HG02840 (cell line): ENCODE results near the gene GXYLT1.
"Not testable (repeated sequence)": the region's sequence is repeated elsewhere in the genome, so short reads cannot be mapped to it uniquely, and the experiment has no call there.

Experiments
- ATAC-seq: cut with Tn5 transposase; IDR thresholded peaks from one replicate; pipeline ENCODE4 v1.9.1; 2021; ENCODE audit warnings: mild to moderate bottlenecking, moderate library complexity, moderate number of reproducible peaks; ENCODE audit not compliant: unreplicated experiment, low FRiP score

The GXYLT1 gene

DNA sequence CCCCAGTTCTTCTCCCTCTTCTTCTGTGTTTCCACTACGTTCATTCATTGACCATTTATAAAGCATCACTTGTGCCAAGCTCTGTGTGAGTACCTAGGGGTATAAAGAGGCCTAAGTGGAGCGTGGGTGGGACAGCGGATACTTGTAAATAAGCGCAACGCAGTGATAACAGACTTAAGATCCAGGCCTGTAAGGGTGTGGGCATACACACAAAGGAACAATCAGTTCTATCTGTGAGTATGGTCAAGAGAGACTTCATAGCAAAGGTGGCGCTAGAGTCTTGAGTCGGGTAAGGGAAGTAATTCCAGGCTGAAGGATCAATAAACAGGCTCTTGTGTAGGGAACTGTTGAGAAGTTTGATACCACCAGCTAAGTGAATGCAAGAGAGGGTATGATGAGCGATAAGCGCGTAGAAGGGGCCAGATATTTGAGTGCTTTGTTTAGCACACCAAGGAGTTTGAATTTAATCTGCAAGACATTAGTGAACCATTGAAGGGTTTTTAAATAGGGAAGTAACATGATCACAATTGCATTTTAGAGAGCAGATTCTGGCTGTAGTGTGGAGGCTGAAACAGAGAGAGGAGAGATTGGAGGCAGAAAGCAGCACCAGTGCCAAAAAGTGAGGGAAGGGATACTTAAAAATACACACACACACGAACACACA lies 1.0 kb upstream of the GXYLT1 start:
- no peak for ATAC-seq

DNA sequence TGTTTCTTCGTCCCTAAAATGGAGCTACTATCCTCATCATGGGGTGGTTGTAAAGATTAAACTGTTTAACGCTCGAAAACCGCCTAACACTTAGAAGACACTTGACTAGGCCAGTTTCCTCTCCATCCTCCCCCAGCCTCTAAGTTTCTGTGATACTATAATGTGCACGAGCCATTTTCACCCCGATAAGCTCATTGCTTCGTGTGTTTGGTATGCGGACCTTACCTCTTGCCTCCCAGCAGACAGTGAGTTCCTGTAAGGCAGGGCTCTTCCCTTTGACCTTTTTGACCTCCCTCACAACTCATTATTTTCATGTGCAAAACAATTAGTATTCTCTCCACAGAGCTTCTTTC lies 499 bp upstream of the GXYLT1 start:
- ATAC-seq = no peak

DNA sequence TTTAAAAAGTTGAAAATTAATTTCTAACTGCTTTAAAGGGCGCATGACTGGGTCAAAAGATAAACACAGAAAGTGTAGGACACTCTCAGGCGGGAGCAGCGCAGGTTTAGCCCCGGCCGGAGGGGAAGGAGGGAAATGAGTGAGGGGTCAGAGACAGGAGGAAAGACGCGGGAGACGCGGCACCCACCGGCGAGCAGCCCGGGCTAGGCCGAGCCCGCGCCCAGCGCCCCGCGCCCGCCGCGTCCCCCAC lies 591 bp downstream of the GXYLT1 start:
- ATAC-seq = no peak

DNA sequence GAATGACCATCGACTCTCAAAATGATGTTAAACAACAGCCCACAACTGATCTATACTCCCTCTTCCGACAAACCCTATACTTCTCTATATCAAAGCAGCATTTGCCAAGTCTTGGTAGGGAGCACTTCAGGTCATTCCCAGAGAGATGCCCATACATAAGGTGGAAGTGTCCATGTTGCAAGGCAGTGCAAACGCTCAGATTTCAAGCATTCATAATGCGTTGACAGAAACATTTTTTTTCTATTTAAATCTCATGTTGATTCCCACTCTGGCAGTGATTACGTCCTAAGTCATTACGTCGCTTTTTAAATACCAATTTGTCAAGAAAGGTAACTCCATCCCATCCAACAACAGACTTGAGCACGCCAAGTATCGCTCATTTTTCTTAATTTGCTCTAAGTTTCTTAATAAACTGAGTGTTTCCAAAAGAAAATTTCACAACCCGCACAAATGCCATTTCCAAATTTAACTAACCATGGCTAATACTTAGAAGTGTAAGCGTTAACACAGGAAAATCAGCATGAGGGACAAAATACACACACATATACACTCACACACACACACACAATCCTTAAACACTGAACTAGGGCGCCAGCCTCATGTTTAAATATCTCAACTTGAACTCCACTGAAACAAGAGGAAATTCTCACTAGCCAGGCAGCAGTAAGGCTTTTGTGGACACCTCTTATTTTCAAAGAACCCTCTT lies 1.1 kb downstream of the GXYLT1 start:
- no peak for ATAC-seq

DNA sequence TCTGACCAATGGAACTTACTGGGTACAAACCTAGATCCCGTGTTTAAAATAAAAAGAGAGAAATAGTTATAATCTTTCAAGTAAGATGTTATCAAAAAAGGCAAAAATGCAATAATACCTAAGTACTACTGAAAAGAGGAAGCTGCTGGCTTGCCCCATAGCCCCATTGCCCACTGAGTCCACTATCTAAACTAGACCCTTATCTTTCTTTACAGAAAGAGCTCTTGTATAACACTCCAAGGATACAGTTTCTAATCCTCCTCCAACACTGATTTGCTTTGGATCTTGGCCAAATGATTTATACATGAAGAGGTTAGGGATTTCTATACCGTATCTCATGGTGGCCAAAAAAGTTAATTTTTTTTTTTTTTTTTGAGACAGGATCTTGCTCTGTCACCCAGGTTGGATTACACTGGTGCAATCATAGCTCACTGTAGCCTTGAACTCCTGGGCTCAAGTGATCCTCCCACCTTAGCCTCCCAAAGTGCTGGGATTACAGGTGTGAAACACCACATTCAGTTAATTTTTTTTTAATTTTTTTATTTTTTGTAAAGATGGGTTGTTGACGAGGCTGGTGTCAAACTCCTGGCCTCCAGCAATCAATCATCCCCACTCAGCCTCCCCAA lies 2.6 kb downstream of the GXYLT1 start:
- no peak for ATAC-seq

DNA sequence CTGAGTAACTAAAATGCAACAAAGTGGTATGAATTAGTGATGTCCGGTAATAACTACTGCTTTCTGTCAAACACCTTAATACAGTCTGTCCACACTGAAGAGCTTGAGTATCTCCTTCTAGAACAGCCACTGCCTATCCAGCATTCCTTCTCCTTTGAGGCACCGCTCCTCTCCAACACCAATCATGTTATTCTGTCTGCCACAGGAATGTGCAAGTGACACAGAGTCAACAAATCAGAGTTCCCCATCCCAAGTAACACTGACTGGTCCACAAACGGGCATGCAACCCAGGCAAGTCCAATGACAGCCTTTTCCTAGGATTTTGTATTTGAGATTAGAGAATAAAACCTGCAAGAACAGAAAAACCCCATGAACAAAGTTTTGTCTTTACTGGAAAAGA lies 3.8 kb downstream of the GXYLT1 start:
- ATAC-seq = no peak

DNA sequence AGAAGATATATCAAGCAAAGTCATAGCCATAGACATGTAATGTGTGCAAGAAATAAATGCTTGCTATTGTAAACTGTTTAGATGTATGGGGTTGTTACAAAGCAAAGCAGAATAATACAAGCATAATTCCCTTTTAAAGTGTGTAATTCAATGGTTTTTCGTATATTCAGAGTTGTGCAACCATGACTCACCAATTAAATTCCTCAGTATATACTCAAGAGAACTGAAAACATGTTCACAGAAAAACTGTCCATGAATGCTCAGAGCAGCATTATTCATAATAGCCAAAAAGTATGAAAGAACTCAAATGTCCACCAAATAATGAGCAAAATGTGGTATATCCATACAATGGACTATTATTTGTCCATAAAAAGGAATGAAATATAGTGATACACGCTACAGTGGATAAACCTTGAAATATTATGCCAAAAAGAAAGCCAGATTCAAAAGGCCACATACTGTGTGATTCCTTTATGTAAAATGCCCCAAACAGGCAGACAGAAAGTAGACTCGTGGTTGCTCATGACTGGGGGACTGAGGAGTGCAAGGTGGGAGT lies 9.3 kb downstream of the GXYLT1 start:
- no peak for ATAC-seq

DNA sequence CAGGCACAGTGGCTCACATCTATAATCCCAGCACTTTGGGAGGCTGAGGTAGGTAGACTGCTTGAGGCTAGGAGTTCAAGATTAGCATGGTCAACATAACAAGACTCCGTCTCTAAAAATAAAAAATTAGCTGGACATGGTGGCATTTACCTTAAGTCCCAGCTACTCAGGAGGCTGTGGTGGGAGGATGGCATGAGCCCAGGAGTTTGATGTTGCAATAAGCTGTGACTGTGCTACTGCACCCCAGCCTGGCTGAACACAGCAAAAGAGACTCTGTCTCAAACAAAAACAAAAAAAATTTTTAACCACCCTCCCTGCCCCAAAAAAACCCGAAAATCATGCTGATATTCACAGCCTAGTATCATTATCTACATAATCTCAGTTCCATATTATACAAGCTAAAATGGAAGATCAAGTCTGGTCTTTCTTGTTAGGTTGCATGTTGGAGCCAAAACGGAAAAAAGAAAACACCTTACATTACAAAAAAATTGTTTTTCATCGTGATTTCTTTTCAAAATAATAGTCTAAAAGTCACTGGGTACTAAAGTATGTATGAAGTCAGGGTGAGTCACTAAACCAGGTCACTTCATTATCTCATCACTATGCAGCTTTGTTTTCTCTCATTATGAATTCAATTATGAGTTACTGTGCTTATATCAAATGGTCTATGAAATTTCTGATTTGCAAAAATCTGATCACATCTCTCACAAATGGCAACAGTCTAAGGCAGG lies 13.8 kb downstream of the GXYLT1 start:
- ATAC-seq = no peak

DNA sequence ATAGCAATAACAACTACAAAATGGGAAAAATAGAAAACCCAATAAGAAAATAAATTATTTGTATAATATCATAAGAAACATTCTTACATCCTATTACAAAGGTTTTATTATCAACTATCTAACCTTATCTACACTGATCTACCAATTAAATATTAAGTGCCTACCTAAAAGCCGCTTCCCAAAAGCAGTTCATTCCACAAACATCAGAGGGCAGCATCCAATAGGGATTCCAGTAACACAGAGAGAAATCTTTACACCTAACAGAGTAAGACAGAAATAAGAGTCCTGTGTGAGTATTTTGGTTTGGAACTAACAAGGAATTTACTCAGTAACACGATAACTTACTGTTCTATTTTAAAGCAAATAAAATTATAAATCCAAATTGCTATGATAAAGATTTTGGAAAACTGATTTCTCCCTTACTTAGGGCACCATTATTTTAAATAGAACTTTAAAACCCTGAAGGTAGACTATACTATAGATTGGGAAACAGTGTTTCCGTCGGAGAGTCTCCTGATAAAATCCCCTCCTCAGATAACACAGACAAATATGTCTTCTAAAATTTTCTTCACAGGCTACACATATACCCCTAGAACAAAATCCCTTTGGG lies 15.0 kb downstream of the GXYLT1 start:
- ATAC-seq = no peak

DNA sequence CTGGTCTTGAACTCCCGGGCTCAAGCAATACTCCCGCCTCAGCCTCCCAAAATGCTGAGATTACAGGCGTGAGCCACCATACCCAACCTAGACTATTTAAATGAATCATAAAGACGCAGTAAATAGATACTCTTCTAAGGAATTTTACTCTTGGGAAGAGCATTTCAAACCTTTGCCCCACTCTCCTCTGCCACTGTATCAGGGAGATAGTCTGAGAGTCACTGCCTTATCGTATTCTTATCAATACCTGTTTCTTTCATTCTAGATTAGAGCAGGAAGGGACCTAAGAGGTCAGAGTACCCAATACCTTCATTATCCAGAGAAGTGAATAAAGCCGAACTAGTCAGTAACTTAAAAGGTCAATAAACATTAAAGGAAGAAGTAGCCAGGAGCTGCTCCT lies 15.8 kb downstream of the GXYLT1 start:
- no peak for ATAC-seq

DNA sequence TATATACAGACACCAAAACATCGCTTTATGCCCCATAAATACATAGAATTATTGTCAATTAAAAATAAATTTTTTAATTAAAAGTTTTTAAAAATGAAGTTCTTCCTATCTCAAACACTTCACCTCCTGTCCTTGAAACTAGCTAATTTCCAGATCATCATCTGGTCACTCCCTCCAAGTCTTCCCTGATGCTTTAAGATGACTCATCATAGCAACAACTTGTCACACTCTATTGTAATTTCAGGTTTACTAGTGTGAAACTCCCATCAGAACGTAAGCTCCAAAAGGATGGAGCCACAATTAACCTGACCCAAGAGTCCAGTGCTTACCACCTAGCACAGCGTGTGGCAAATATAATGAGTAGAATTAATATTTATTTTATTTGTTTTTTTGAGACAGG lies 16.3 kb downstream of the GXYLT1 start:
- no peak for ATAC-seq

DNA sequence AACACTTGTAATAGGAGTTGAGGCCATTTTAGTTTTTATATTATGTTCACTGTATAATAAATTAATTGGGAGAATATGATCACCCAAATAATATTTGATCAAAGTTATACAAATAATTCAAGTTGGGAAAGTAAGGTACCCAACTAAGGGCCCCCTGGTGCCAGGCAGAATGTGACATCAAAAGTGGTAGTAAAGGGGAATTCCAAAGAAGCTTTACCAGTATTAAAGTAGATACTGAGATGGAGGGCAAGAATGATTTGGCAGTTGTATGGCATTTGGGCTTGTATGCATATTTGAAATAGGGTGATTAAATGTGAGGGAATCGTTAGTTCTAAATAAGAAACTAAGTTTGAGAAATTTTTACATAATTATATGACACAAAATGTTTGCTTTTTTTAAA lies 17.7 kb downstream of the GXYLT1 start:
- ATAC-seq = no peak

DNA sequence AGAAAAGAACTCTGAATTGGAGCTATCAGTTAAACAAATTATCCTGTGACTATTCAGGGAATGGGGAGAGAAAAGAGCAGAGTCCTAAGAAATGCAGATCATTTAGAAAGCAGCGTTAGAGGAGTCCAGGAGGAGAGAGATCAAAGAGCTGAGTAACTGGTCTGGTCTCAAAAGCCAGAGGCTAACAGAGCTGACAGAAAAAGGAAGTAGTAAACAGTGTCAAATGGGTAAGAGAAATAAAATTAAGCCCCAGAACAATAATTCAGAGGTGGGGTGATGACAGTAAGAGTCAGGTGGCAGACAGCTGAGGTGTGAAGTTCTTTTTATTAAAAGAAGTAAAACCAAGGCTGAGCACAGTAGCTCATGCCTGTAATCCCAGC lies 19.3 kb downstream of the GXYLT1 start:
- ATAC-seq = no peak

DNA sequence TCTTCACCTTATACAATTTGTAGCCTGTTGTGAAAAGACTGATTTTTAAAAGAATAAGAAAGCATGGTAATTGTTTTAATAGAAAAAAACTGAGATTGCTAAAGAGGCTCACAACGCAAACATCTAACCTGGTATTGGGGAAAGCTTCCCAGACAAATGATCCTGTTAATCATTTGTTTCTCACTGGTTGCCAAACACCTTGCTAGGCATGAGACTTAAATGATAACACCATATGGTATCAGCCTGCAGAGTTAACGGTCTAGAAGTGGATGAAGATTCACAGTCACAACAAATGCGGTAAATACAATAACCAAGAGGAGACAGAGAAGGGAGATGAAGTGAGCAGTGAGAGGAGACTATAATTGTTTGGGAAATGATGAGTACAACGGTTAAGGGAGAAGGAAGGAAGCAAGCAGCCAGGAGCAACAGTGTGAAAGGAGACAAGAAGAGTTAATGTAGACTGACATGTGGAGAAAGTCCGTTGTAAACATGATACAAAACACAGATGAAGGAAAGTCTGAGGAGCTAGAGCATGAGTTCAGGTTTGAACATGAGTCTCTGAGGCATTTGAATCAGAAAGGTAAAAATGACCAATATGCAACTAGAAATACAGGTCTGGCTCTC lies 19.8 kb downstream of the GXYLT1 start:
- ATAC-seq = no peak

DNA sequence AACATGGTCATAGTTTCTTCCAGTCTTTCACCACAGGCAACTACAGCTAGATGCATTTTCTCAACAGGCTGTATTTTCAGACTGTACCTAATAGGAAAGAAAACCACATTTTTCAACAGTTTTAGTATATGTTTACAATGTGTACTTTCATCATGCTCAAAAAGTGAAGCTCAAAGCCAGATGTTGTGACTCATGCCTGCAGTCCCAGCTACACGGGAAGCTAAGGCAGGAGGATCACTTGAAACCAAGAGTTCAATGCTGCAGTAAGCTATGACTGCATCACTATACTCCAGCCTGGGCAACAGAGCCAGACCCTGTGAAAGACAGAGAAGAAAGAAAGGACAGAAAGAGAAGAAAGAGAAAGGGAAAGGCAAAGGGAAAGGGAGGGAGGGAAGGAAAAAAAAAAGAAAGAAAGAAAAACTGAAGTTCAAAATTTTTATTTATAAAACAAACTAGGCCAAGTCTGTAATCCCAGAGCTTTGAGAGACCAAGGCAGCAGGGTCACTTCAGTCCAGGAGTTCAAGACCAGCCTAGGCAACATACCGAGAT lies 25.5 kb downstream of the GXYLT1 start:
- ATAC-seq = no peak

DNA sequence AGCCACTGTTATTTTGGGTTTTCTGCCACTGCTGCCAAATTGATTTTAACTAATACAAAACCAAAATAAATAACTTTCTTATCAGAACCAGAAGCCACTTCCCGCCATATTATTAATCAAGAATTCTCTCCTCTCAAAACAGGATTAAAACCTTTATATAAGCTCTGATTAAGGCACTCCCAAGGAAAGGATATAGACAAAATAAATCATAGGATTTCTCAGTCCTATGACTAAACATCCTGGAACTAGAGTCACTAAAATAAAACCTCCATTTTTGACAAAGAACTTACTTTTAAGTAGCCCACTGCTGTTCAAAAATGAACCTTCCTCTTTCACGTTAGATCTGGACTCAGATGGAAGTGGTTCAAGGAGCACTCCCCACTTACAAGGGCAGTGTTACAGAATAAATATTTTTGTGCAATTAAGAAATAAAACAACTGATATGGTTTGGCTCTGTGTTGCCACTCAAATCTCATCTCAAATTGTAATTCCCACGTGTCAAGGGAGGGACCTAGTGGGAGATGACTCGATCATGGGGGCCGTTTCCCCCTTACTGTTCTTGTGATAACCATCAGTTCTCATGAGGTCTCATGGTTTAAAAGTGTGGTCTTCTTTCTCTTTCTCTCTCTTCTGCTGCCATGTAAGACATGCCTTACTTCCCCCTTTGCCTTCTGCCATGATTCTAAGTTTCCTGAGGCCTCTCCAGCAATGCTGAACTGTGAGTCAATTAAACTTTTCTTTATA lies 26.4 kb downstream of the GXYLT1 start:
- no peak for ATAC-seq

DNA sequence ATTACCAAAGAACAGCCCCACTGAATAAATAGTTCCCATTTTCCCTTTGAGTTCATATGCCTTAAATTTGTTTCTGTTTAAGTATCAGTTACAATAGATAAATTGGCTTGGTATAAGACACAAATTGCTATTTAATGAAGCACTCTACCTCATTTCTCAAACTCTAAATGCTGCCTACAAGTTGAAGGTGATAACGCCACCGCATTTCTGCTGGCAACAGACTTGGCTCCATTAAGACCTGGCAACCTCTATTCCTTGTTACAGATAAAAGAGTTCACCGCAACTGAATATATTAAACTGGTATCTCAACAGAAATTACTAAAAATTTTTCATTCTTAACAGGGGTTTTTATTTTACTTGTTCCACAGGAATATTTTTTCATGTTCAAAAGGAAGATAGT lies 35.6 kb downstream of the GXYLT1 start:
- ATAC-seq = no peak

DNA sequence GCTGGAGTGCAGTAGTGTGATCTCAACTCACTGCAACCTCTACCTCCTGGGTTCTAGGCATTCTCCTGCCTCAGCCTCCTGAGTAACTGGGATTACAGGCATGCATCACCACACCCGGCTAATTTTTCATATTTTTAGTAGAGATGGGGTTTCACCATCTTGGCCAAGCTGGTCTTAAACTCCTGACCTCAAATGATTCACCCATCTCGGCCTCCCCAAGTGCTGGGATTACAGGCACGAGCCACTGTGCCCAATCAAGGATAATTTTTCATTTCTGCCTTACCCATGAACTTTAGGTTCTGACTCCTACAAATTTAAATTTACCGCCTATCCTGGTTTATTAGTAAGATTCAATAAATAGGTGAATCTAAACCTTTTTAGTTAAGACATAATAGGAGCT lies 37.9 kb downstream of the GXYLT1 start:
- not testable (repeated sequence) for ATAC-seq

DNA sequence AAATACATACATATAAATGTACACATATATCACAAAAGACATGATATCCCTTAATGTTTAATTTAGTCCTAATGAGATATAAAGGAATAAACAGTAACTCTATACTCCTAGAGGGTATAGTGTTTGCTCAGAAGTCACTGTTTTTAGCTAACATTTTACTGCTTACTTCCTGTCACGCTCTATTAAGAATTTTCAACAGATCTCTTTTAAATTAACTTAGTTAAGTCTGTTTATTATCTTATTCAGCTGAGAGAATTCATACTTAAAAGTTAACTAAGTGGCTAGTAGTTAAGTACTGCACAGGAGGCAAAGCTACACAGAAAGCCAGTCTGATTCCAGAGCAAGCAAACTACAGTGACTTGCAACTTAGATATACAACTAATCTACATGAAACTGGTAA lies 39.9 kb downstream of the GXYLT1 start:
- ATAC-seq = no peak

DNA sequence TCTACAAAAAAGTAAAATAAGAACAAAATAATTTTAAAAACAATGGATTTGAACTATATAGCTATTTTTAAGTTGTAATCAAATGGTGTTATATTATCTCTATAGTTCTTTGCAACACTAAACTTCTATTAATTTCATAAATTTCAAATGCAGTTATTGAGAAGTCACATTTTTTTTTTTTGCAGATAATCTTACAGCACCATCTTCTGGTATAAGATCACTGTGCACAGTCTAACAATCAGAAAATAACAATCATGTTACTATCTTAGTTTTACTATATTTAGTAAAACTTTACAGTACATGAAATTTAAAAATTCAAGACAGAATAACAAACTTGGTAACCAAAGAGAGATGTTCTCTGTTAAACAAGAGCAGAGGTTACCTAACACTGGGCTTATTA lies 40.6 kb downstream of the GXYLT1 start:
- ATAC-seq = no peak
